NCI-H146 treated with DMSO at 0.1 percent for 48 hours (cell line): ENCODE results near the gene P3H2.

Source experiments
- DNase-seq: peaks from one replicate; lab custom pipeline; 2025; ENCODE audit not compliant: unreplicated experiment; lab: John Stamatoyannopoulos, UW

Gene P3H2

GRCh38 chr3:190058521-190059241, 62.0 kb downstream of the P3H2 start:
- no peak for DNase-seq

- no peak for DNase-seq
Measured at GRCh38 chr3:190056742-190057141, 64.0 kb downstream of the P3H2 start.

GRCh38 chr3:190055773-190056172, 64.9 kb downstream of the P3H2 start:
- no peak for DNase-seq

- DNase-seq = no peak
Measured at GRCh38 chr3:190053919-190054672, 66.6 kb downstream of the P3H2 start.

- no peak for DNase-seq
Measured at GRCh38 chr3:190051641-190052040, 69.1 kb downstream of the P3H2 start.

GRCh38 chr3:190048932-190049441, 71.7 kb downstream of the P3H2 start:
- DNase-seq = no peak

GRCh38 chr3:190044974-190045373, 75.7 kb downstream of the P3H2 start:
- DNase-seq = no peak

- no peak for DNase-seq
Measured at GRCh38 chr3:190044142-190044541, 76.6 kb downstream of the P3H2 start.

GRCh38 chr3:190043741-190044140, 77.0 kb downstream of the P3H2 start:
- no peak for DNase-seq

GRCh38 chr3:190042558-190042957, 78.1 kb downstream of the P3H2 start:
- DNase-seq = no peak

- DNase-seq = no peak
Measured at GRCh38 chr3:190041333-190042041, 79.2 kb downstream of the P3H2 start.

- no peak for DNase-seq
Measured at GRCh38 chr3:190040145-190040544, 80.6 kb downstream of the P3H2 start.

GRCh38 chr3:190038050-190038933, 82.4 kb downstream of the P3H2 start:
- no peak for DNase-seq

- no peak for DNase-seq
Measured at GRCh38 chr3:190036631-190037030, 84.1 kb downstream of the P3H2 start.

- DNase-seq = no peak
Measured at GRCh38 chr3:190034446-190034845, 86.3 kb downstream of the P3H2 start.

GRCh38 chr3:190032923-190033322, 87.8 kb downstream of the P3H2 start:
- no peak for DNase-seq

- DNase-seq = no peak
Measured at GRCh38 chr3:190031887-190032752, 88.6 kb downstream of the P3H2 start.

- no peak for DNase-seq
Measured at GRCh38 chr3:190027116-190027515, 93.6 kb downstream of the P3H2 start.

- DNase-seq = no peak
Measured at GRCh38 chr3:190026154-190026553, 94.5 kb downstream of the P3H2 start.

- no peak for DNase-seq
Measured at GRCh38 chr3:190024912-190025311, 95.8 kb downstream of the P3H2 start.
